ENCODE results near the gene F12.
A peak's percentile ranks its signal among the peaks of the same experiment; 100 is the strongest.

The F12 gene

DNA sequence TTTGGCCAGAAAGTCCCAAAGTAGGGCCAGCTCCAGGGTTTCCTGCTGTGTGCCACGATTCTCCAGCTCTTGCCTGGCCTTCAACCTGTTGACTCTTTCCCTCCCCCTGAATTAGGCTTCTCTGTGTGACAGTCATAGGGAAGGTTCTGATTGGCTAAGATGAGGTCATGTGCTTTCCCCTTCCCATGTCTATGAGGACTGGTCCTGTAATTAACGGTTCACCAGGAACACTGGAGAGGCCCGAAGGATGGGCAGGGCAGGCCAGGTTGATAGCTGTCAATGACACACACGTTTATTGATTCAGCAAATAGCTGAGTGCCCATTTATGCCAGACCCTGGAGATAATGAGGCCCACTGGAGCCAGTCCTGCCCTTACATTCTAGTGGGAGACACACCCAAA lies 28.3 kb upstream of the F12 start:
- no peak for DNase-seq
- no peak overlapping the region for H4K91ac ChIP-seq (ENCODE audit: low read length)
- H2BK120ac ChIP-seq (ENCODE audit: low read depth, low read length): no peak overlapping the region
- no peak overlapping the region for H2AFZ ChIP-seq (ENCODE audit: low read depth, low read length)
- H3K27me3 ChIP-seq (ENCODE audit: control insufficient read depth in 1 of 2, insufficient read depth in 1 of 2, low read length in 2 of 2): no peaks in the 10 kb centered on the region
- H2AK5ac ChIP-seq (ENCODE audit: low read length, severe bottlenecking): no peak overlapping the region
- no peak overlapping the region for H3K4ac ChIP-seq (ENCODE audit: low read depth in 1 of 2, low read length in 2 of 2)
- no peak overlapping the region for H4K8ac ChIP-seq (ENCODE audit: low read length)
- H2BK15ac ChIP-seq (ENCODE audit: low read depth, poor library complexity, severe bottlenecking): no peak overlapping the region
- no peaks in the 10 kb centered on the region for H3K4me1 ChIP-seq (ENCODE audit: control insufficient read depth, insufficient read depth, low read depth, low read length)
- peaks cover 63 to 77% of the 10 kb centered on the region in 2 experiments for H3K36me3 ChIP-seq (ENCODE audit: control insufficient read depth in 1 of 2, insufficient read depth in 2 of 2, low read depth in 1 of 2, low read length in 2 of 2)
- no peaks in the 10 kb centered on the region for H3K9me3 ChIP-seq (ENCODE audit: control insufficient read depth, low read length)
- no peak overlapping the region for H2BK5ac ChIP-seq (ENCODE audit: low read depth, low read length, poor library complexity, severe bottlenecking)
- no peak overlapping the region for H3K9ac ChIP-seq (ENCODE audit: low read length)
- no peak overlapping the region for H3K18ac ChIP-seq (ENCODE audit: low read depth in 1 of 2, low read length in 2 of 2)
- no peak overlapping the region for H2BK12ac ChIP-seq (ENCODE audit: low read length in 2 of 2)
- 89% methylated on average over 4 of the region's 4 CpGs for WGBS
- no peak overlapping the region for H3K4me2 ChIP-seq (ENCODE audit: low read length, poor library complexity, severe bottlenecking)
- H3K79me1 ChIP-seq (replicated peaks; ENCODE audit: low read length, poor library complexity, severe bottlenecking): no peaks in the 10 kb centered on the region
- H3K14ac ChIP-seq (ENCODE audit: low read length in 2 of 2): no peak overlapping the region
- H3K23ac ChIP-seq (ENCODE audit: low read length in 2 of 2): no peak overlapping the region
- H3K27ac ChIP-seq (ENCODE audit: low read length, poor library complexity, severe bottlenecking): no peak overlapping the region
- H3K4me3 ChIP-seq (ENCODE audit: insufficient read depth in 1 of 2, low read depth in 1 of 2, low read length in 2 of 2): no peak overlapping the region

GRCh38 chr5:177435847-177436536 lies 26.6 kb upstream of the F12 start:
- H3K23ac ChIP-seq (ENCODE audit: low read length in 2 of 2): no peak overlapping the region
- 97% methylated on average over 36 of the region's 37 CpGs for WGBS
- H2BK120ac ChIP-seq (ENCODE audit: low read depth, low read length): no peak overlapping the region
- no peaks in the 10 kb centered on the region for H3K9me3 ChIP-seq (ENCODE audit: control insufficient read depth, low read length)
- DNase-seq: no peak
- H3K79me1 ChIP-seq (replicated peaks; ENCODE audit: low read length, poor library complexity, severe bottlenecking): peaks cover 9% of the 10 kb centered on the region
- H3K4me1 ChIP-seq (ENCODE audit: control insufficient read depth, insufficient read depth, low read depth, low read length): no peaks in the 10 kb centered on the region
- no peak overlapping the region for H2AFZ ChIP-seq (ENCODE audit: low read depth, low read length)
- H2BK5ac ChIP-seq (ENCODE audit: low read depth, low read length, poor library complexity, severe bottlenecking): no peak overlapping the region
- H4K8ac ChIP-seq (ENCODE audit: low read length): peak overlapping the region; percentile 19
- no peak overlapping the region for H2AK5ac ChIP-seq (ENCODE audit: low read length, severe bottlenecking)
- H3K4me3 ChIP-seq (ENCODE audit: insufficient read depth in 1 of 2, low read depth in 1 of 2, low read length in 2 of 2): no peak overlapping the region
- H3K4ac ChIP-seq (ENCODE audit: low read depth in 1 of 2, low read length in 2 of 2): no peak overlapping the region
- H2BK15ac ChIP-seq (ENCODE audit: low read depth, poor library complexity, severe bottlenecking): no peak overlapping the region
- H3K14ac ChIP-seq (ENCODE audit: low read length in 2 of 2): no peak overlapping the region
- no peak overlapping the region for H3K9ac ChIP-seq (ENCODE audit: low read length)
- peaks cover 63 to 77% of the 10 kb centered on the region in 2 experiments for H3K36me3 ChIP-seq (ENCODE audit: control insufficient read depth in 1 of 2, insufficient read depth in 2 of 2, low read depth in 1 of 2, low read length in 2 of 2)
- no peak overlapping the region for H3K18ac ChIP-seq (ENCODE audit: low read depth in 1 of 2, low read length in 2 of 2)
- no peaks in the 10 kb centered on the region for H3K27me3 ChIP-seq (ENCODE audit: control insufficient read depth in 1 of 2, insufficient read depth in 1 of 2, low read length in 2 of 2)
- H3K27ac ChIP-seq (ENCODE audit: low read length, poor library complexity, severe bottlenecking): no peak overlapping the region
- no peak overlapping the region for H3K4me2 ChIP-seq (ENCODE audit: low read length, poor library complexity, severe bottlenecking)
- no peak overlapping the region for H4K91ac ChIP-seq (ENCODE audit: low read length)
- H2BK12ac ChIP-seq (ENCODE audit: low read length in 2 of 2): no peak overlapping the region

DNA sequence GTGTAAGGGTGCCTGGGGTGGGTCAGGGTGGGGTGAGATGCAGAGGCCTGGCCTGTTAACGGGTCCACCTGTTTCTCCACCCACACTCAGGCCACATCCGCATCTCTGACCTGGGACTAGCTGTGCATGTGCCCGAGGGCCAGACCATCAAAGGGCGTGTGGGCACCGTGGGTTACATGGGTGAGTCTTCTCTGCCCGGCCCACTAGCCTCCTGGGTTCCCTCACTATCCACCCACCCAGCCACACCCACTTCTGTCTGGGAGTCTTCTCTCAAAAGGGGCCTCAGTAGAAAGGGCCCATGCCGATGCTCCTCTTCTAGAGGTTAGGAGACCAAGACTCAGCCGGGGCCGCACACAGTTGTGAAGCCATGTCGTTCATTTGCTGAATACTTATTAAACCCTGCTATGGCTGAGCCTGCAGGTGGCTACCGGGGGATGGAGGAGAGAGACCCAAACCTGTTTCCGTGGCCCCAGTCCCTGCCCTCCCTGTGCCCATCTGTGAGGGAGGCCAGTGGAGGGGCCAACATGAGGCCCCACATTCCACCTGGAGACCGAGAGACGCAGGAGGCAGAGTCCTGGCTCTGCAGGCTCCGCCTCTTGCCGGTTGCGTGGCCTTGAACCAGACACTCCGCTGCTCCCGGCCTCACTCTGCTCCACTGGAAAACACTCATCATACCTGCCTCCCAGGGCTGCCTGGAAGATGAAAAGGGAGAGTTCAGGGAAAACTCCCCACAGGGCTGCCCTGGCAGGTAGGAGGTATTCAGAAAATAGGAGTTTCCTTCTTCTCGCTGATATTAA lies 25.8 kb upstream of the F12 start:
- no peak overlapping the region for H2AK5ac ChIP-seq (ENCODE audit: low read length, severe bottlenecking)
- no peak overlapping the region for H2BK120ac ChIP-seq (ENCODE audit: low read depth, low read length)
- H3K79me1 ChIP-seq (replicated peaks; ENCODE audit: low read length, poor library complexity, severe bottlenecking): peaks cover 16% of the 10 kb centered on the region
- H3K4ac ChIP-seq (ENCODE audit: low read depth in 1 of 2, low read length in 2 of 2): no peak overlapping the region
- H3K27me3 ChIP-seq (ENCODE audit: control insufficient read depth in 1 of 2, insufficient read depth in 1 of 2, low read length in 2 of 2): no peaks in the 10 kb centered on the region
- no peak for DNase-seq
- no peak overlapping the region for H3K23ac ChIP-seq (ENCODE audit: low read length in 2 of 2)
- 94% methylated on average over 18 of the region's 20 CpGs for WGBS
- no peaks in the 10 kb centered on the region for H3K9me3 ChIP-seq (ENCODE audit: control insufficient read depth, low read length)
- no peaks in the 10 kb centered on the region for H3K4me1 ChIP-seq (ENCODE audit: control insufficient read depth, insufficient read depth, low read depth, low read length)
- H3K18ac ChIP-seq (ENCODE audit: low read depth in 1 of 2, low read length in 2 of 2): no peak overlapping the region
- H2BK5ac ChIP-seq (ENCODE audit: low read depth, low read length, poor library complexity, severe bottlenecking): no peak overlapping the region
- no peak overlapping the region for H2BK12ac ChIP-seq (ENCODE audit: low read length in 2 of 2)
- H2AFZ ChIP-seq (ENCODE audit: low read depth, low read length): no peak overlapping the region
- H4K91ac ChIP-seq (ENCODE audit: low read length): no peak overlapping the region
- no peak overlapping the region for H4K8ac ChIP-seq (ENCODE audit: low read length)
- H3K4me2 ChIP-seq (ENCODE audit: low read length, poor library complexity, severe bottlenecking): no peak overlapping the region
- H3K36me3 ChIP-seq (ENCODE audit: control insufficient read depth in 1 of 2, insufficient read depth in 2 of 2, low read depth in 1 of 2, low read length in 2 of 2): peaks cover 69 to 77% of the 10 kb centered on the region in 2 experiments
- no peak overlapping the region for H3K9ac ChIP-seq (ENCODE audit: low read length)
- H3K14ac ChIP-seq (ENCODE audit: low read length in 2 of 2): no peak overlapping the region
- H3K4me3 ChIP-seq (ENCODE audit: insufficient read depth in 1 of 2, low read depth in 1 of 2, low read length in 2 of 2): no peak overlapping the region
- no peak overlapping the region for H2BK15ac ChIP-seq (ENCODE audit: low read depth, poor library complexity, severe bottlenecking)
- H3K27ac ChIP-seq (ENCODE audit: low read length, poor library complexity, severe bottlenecking): no peak overlapping the region

DNA sequence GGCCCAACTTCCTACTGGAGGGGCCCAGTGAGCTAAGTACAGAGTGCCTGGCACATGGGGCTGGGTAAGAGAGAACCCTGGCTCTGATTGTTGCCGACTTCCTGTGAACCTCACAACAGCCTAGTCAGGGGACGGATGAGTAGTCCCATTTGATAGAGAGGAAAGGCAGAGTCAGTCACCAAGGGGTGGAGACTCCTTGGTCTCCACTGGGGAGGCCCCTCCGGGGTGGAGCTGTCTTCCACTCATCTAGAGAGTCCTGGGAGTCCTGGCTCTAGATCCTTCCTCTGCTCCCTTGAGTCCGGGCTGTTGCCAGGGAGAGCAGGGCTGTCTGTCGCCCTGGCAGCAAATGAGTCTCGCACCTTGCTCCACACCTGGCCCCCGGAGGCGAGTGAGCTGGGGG lies 25.1 kb upstream of the F12 start:
- Histone ChIP-seq H3K23ac (ENCODE audit: low read length in 2 of 2) (no peak overlapping the region), H3K9me3 (ENCODE audit: control insufficient read depth, low read length) (no peaks in the 10 kb centered on the region), H2BK12ac (ENCODE audit: low read length in 2 of 2) (no peak overlapping the region), H3K4me1 (ENCODE audit: control insufficient read depth, insufficient read depth, low read depth, low read length) (peaks cover 2% of the 10 kb centered on the region), H3K18ac (ENCODE audit: low read depth in 1 of 2, low read length in 2 of 2) (no peak overlapping the region), H3K27me3 (ENCODE audit: control insufficient read depth in 1 of 2, insufficient read depth in 1 of 2, low read length in 2 of 2) (no peaks in the 10 kb centered on the region), H3K14ac (ENCODE audit: low read length in 2 of 2) (no peak overlapping the region), H2AK5ac (ENCODE audit: low read length, severe bottlenecking) (no peak overlapping the region), H3K9ac (ENCODE audit: low read length) (peak overlapping the region; percentile 2), H4K91ac (ENCODE audit: low read length) (no peak overlapping the region), H3K4me2 (ENCODE audit: low read length, poor library complexity, severe bottlenecking) (no peak overlapping the region), H3K36me3 (ENCODE audit: control insufficient read depth in 1 of 2, insufficient read depth in 2 of 2, low read depth in 1 of 2, low read length in 2 of 2) (peaks cover 69 to 78% of the 10 kb centered on the region in 2 experiments), H2AFZ (ENCODE audit: low read depth, low read length) (no peak overlapping the region), H3K27ac (ENCODE audit: low read length, poor library complexity, severe bottlenecking) (no peak overlapping the region), H3K79me1 (replicated peaks; ENCODE audit: low read length, poor library complexity, severe bottlenecking) (peaks cover 21% of the 10 kb centered on the region), H2BK15ac (ENCODE audit: low read depth, poor library complexity, severe bottlenecking) (no peak overlapping the region), H3K4me3 (ENCODE audit: insufficient read depth in 1 of 2, low read depth in 1 of 2, low read length in 2 of 2) (no peak overlapping the region), H3K4ac (ENCODE audit: low read depth in 1 of 2, low read length in 2 of 2) (no peak overlapping the region), H2BK120ac (ENCODE audit: low read depth, low read length) (no peak overlapping the region), H2BK5ac (ENCODE audit: low read depth, low read length, poor library complexity, severe bottlenecking) (no peak overlapping the region), H4K8ac (ENCODE audit: low read length) (no peak overlapping the region)
- DNase-seq: no peak
- WGBS: 93% methylated on average over 8 of the region's 8 CpGs
